Left cardiac atrium (tissue), 4 donors: Measurements from ENCODE around the gene AKAP9. TPM values are rescaled to one million over a fixed set of nuclear protein-coding genes. Genes with fewer than 3 reads are reported as not detected.
"Not testable (repeated sequence)": the region's sequence is repeated elsewhere in the genome, so short reads cannot be mapped to it uniquely, and the experiment has no call there.

Source experiments
- ATAC-seq, 2 donors: fragments of 200-7000 bp; cut with Tn5 transposase; one replicate each; pipeline ENCODE4 v1.9.1; 2020; ENCODE audit warnings: mild to moderate bottlenecking in 2 of 2, moderate library complexity in 2 of 2
- DNase-seq: peaks from one replicate; pipeline ENCODE4 v3.0.0-alpha.2; 2020
- intact Hi-C, 2 donors: fragments of 100-400 bp; cut with DNase I; formaldehyde crosslinking; loops; one replicate each; pipeline versions ENCODE4 v1.14.1 to v1.15.1; 2022 to 2023
- total RNA-seq, 2 donors: library from RNA; stranded (reverse); fragmentation: NEBNext Ultra II Directional; extraction: Animal tissue kit (Norgen Biotek cat#: 25700); gene quantifications; one replicate each; pipeline ENCODE4 v1.2.1, GENCODE V29; 2021
- donor health status: DM: no; HTN: yes; CAD: no.
- donor health status: DM: no; HTN: yes; CAD: no; lungs with severe emphysema.
- donor health status: DM: yes; HTN: yes; CAD: no.
- donor health status: Dilated cardiomyopathy.

Gene AKAP9
- total RNA-seq, 2 donors from 2014 or later = 27.3 to 37.4 TPM

DNA sequence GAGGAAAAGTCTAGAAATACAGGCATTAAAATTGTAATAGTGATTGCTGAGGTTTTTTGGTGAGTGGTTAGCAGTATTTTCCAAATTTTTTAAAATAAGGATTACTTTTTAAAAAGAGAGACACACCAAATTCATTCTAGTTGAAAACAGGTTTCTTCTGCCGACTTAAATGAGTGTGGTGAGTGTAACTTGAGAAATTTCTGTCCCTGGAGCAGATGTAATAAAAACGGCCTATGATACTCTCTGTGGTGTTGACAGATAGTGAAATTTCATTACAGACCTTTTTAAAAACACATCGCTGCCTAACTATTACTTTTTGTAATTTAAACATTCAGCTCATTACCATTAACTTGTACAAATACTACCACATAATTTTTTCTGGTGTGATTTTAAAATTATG lies 103.5 kb downstream of the AKAP9 start:
- intact Hi-C loops = loop anchor here in 1 of 2 donors (10.0 kb wide), 1 partner anchor 159 kb away; the partner anchor contains the start of gene MTERF1
- no peak for DNase-seq
- peak in 1 of 2 donors; percentile 23 for ATAC-seq

DNA sequence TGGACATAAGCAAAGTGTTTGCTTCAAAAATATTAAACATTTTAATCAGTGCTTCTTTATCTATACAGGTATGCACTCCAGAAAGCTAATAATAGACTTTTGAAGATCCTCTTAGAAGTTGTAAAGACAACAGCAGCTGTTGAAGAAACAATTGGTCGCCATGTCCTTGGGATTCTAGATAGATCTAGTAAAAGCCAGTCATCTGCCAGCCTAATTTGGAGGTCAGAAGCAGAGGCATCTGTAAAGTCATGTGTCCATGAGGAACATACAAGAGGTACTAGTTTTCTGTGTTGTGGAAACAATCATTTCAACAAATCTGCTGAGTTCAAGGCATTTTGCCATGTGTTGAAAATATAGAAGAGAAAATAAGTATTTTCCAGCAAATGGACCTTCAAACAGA lies 104.3 kb downstream of the AKAP9 start:
- intact Hi-C loops = loop anchor here in 1 of 2 donors (10.0 kb wide), 1 partner anchor 160 kb away; the partner anchor contains the start of gene MTERF1
- DNase-seq = no peak
- ATAC-seq = no peak

DNA sequence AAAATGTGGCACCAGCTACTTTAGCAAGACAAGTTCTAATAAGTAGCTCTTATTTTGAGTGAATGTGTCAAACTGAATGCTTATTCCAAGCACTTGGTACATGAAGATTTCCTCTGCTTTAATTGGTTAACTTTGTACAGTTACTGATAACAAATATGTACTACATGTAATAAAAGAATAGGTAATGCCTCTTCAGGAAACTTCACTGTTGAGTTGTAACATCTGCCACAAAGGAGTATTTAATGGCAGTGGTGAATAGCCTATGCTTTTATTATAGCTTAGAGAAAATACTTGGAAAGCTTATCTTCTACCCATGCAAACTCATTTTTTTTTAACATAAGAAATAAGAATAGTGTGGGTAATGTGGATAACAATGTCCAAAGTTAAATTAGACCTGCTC lies 111.0 kb downstream of the AKAP9 start:
- no peak for DNase-seq
- intact Hi-C loops = no loop called here
- no peak for ATAC-seq

DNA sequence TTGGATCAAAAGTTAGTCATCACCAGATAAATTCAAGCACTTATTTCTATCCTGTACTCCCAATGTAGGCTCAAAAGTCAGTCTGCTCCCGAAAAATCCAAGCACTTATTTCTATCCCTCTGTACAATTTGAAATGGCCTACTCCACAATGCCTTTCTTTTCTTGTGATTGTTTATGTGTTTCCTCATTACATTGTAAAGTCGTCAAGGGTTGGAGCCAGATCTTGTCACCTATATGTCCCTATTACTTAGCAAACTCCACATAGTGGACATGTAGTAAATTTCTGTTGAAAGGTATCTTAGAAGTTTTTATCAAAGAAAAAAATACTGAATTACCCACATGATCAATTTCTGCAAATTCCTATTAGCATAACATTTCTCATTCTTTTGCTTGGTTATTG lies 111.5 kb downstream of the AKAP9 start:
- intact Hi-C loops = no loop called here

DNA sequence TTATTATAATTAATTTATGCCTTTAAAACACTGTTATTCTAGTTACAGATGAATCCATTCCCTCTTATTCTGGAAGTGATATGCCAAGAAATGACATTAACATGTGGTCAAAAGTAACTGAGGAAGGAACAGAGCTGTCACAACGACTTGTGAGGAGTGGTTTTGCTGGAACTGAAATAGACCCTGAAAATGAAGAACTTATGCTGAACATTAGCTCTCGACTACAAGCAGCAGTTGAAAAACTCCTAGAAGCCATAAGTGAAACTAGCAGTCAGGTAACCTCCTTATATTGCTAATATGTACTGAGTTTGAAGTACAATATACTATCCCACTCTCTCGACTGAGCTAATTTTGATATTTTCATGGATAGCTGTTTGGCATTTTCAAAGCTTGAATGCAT lies 112.0 kb downstream of the AKAP9 start:
- ATAC-seq = no peak
- intact Hi-C loops = no loop called here
- no peak for DNase-seq

More for the DNA sequence above, 111.5 kb downstream of the AKAP9 start:
- DNase-seq (no peak), ATAC-seq (no peak)

DNA sequence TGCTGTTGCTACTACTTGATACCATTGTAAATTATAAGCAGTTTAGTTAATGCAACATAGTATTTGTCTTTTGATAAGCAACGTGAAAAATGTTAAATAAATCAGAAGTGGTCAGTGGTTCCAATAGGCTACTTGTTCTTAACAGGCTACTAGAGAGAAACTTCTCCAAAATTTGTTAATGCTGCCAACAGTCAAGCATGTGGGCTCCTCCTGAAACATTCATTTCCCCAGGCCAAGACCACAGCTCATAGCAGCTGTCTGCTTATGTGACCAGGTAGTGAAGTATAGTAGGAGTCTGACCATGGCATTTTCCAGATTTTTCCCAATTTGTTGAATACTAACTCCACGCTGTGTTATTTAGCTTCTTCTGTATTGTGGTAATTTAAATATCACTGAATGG lies 112.7 kb downstream of the AKAP9 start:
- DNase-seq (no peak), ATAC-seq (no peak)
- intact Hi-C loops = no loop called here

DNA sequence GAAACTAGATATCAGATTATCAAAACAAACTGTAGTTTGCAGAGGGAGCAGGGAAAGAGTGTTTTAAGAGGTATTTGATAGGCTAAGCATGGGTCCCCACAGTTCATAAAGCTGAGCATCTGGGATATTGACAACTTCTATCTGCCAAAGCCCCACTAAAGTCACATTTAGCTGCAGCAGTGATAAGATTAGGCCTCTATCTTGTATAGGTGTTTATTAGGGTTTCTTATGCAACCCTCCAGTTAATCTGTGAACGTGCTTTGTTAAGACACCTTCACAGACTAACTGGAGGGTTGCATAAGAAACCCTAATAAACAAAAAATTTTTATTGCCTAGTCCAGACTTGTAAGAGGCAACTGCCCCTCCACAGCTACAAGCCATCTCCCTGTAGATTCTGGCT lies 115.6 kb downstream of the AKAP9 start:
- intact Hi-C loops = no loop called here
- no peak for DNase-seq
- no peak for ATAC-seq

DNA sequence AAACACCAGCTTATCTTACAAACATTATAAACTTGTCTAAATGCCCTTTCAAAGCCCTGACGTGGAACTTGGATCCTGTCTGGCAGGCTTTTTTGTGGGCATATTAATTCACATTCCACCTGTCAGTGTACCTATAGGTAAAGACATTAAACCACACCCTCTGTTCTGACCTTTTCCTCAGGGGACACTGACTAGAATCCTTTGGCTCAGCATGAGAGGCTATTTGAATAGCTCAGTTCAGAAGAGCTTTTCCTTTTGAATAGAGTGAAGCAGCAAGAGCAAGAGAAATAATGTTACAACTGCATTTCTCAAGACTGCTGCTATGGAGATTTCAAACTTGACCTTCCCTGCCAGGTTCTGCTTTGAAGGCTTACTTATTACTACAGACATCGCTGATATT lies 116.7 kb downstream of the AKAP9 start:
- ATAC-seq (peak in 1 of 2 donors; percentile 73), DNase-seq (no peak)
- intact Hi-C loops = no loop called here

DNA sequence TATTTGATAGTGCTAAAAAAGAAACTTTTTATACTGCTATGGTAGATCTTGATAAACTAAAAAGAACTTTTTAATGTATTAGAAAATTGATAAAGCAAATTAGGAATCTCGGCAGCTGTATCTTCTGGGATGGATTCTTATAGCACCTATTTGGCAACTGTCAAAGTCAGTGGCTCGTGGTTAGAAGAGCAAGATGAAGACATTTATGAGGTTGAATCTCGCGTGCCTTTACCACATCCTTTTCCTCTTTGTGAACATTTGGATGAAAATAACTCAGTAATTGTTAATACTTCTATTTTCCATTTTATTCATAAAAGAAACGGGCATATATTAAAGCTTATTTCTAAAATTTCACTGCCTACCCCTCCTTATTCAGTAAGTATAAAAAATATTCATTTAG lies 117.4 kb downstream of the AKAP9 start:
- ATAC-seq (no peak), DNase-seq (no peak)
- intact Hi-C loops = no loop called here

DNA sequence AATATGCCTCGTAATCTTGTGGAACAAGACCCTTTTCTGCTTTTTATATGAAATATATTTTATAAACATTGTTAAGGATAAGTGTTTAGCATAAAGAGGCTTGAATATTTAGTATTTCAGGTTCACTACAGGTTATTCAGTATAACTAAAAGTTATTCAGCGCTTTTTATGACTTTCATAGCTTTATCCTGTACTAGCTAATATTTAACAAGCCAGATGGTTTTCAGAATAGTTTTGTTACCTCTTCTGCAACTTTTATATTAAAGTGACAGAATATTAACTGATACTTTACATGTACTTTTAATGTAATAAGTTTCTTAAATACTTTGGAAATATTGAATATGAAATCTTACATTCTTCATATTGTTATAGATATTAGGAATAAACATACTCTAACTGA lies 118.2 kb downstream of the AKAP9 start:
- intact Hi-C loops = no loop called here

DNA sequence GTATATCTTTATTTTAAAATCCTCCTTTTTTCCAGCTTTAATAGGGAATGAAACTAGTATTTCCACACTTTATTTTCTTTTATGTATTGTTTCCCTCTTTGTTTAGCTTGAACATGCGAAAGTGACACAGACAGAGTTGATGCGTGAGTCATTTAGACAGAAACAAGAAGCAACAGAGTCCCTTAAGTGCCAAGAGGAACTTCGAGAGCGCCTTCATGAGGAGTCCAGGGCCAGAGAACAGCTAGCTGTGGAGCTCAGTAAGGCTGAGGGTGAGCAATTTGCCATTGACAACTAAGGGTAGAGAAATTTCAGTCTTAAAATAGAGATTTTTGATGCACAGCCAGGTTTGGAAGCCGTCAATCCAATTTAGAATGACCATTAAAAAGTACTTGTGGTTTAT lies 120.5 kb downstream of the AKAP9 start:
- peak; percentile 53 to 69 for ATAC-seq
- intact Hi-C loops = no loop called here

More for the DNA sequence above, 118.2 kb downstream of the AKAP9 start:
- ATAC-seq = no peak
- no peak for DNase-seq

DNA sequence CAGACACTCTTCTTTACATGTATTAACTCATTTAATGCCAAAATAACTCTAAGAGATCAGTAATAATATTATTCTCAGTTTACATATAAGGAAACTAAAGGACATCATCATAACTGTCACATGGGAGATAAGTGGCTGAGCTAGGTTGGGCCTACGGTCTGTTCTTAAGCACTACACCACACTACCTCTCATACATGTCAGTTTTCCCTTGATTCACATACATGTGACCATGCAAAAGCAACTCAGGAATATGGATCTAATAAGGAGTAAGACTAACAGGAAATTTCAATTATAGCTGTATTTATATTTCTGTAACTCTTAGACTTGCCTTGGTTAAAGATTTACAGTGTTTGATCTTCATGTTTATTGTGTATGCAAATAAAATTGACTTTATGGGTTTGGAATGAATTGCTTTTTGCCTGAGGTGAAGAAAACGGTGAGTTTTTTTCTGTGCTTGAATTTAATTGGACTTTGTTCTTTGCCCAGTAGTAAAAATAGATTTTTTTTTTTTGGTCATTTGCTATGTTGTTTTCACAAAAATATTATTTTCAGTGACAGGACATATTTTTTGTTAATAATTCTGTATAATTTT lies 123.9 kb downstream of the AKAP9 start:
- intact Hi-C loops = no loop called here
- no peak for ATAC-seq

More for the DNA sequence above, 120.5 kb downstream of the AKAP9 start:
- no peak for DNase-seq

DNA sequence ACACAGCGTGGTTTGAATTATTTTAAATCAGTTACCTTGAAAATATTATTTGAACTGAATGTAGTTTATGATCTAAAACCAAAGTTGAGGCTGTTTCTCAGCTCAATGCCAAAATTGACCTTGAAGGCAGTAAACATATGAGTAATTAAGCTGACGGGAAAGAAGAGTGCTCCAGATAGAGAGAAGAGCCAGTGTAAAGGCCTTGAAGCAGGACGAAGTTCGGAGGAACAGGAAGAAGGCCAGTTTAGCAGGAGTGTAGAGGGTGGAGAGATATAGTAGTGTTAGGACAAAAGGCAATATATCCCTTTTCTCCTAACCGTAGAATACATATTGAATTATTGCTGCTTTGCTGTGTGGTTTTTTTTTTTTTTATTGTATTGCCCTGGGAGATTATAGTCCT lies 130.4 kb downstream of the AKAP9 start:
- ATAC-seq (no peak), DNase-seq (no peak)
- intact Hi-C loops = no loop called here

More for the DNA sequence above, 123.9 kb downstream of the AKAP9 start:
- no peak for DNase-seq

DNA sequence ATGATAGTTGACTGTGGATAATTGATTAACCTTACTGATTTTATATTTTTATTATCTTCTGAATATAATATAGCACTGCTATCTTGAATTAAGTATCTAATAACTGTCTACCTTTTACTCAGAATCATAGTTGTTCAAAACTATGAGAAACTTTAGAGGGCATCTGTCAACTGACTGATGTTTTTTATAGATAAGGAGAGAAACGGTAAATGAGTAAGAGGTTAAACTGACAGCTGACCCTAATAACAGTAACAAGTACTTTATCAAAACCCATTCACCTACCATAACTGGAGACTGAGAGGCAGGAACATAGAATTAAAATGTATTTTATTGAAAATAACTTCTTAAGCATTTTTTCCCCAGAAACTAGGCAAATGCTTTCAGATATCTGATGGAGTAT lies 131.5 kb downstream of the AKAP9 start:
- intact Hi-C loops = no loop called here
- DNase-seq (no peak), ATAC-seq (no peak)

DNA sequence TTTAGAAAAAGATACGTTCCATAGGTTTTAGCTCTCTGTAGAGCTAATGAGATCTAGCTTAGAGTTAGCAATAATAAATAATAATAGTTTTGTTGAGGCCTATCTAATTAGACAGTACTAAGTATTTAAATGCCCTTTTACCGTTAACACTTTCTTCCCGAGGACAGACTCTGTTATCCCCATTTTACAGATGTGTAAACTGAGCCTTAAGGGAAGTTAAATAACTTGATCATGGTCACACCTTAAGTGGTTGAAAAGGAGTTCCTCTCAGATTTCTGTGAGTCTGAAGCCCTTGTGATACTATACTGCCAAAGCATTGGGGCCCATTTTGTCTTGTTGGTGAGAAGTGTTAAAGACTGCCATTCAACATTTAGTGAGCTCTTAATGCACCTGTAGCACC lies 132.0 kb downstream of the AKAP9 start:
- ATAC-seq (no peak), DNase-seq (no peak)
- intact Hi-C loops = no loop called here

DNA sequence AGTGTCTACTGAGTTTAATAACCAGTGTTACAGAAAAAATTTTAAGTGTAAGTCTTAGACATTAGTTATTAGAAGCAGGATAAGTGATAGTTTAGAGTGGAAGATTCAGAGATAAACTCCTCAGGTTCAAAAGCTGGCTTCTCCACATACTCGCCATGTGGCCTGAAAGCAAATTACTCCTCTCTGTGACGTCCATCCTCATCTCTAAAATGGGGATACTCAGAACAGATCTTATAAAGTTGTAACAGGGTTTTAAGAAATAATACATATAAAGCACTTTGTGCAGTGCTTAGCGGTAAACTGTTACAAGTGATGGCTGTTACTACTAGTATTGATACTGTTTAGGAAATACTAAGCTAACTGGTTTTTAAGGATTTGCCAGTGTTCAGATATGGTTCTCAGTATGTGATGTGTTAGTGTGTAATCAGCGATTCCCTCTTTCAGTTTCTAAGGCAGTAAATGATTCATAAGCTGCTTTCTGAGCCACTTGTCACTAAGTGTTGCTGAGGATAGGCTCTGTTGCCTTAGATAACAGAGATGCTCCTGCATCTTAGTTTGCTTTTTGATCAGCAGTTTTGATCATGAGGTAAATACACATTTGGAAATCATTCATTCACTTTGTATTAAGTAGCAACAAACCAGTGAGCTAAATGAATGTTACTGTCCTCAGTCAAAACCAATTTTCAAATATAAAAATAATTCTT lies 134.9 kb downstream of the AKAP9 start:
- ATAC-seq (no peak), DNase-seq (no peak)
- intact Hi-C loops = no loop called here

DNA sequence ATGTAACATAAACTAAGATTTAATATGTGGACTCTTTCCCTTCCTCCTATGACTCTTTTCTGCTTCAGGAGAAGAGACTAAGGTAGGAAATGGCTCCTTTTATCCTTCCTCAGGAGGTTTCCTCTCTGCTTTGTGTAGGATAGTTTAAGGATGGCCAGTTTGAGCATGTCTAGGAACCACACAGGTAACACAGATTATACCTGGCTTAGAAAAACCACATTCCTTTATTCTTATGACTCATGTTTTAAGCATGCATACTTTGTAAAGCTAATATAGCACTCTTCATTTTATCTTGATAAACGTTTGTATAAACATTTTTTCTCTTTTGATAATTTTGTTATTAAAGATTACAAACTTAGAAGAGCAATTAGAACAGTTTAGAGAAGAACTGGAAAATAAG lies 135.8 kb downstream of the AKAP9 start:
- intact Hi-C loops = no loop called here
- DNase-seq (no peak), ATAC-seq (no peak)

DNA sequence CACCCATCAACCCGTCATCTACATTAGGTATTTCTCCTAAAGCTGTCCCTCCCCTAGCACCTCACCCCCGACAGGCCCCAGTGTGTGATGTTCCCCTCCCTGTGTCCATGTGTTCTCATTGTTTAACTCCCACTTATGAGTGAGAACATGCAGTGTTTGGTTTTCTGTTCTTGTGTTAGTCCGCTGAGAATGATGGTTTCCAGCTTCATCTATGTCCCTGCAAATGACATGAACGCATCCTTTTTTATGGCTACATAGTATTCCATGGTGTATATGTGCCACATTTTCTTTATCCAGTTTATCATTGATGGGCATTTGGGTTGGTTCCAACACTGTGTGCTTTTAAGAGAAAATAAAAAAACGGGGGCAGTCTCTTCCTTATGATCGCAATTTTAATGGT lies 143.3 kb downstream of the AKAP9 start:
- intact Hi-C loops, ATAC-seq: not testable (repeated sequence)

DNA sequence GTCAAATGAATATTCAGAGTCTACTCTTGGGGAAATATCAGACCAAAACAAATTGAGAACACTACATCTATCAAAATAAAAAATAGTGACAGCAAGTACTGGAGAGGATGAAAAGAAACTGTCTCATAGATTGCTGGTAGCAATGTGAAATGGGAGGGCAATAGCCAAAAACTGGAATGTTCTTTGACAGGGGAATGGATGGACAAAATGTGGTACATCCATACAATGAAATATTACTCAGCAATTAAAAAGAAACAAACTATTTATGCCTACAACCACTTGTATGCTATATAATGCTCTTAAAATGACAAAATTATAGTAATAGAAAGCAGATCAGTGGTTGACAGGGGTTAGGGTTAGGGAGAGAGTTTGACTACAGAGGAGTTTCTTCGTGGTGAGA lies 147.6 kb downstream of the AKAP9 start:
- DNase-seq (no peak), ATAC-seq (no peak)
- intact Hi-C loops = no loop called here

More for the DNA sequence above, 143.3 kb downstream of the AKAP9 start:
- DNase-seq = not testable (repeated sequence)

DNA sequence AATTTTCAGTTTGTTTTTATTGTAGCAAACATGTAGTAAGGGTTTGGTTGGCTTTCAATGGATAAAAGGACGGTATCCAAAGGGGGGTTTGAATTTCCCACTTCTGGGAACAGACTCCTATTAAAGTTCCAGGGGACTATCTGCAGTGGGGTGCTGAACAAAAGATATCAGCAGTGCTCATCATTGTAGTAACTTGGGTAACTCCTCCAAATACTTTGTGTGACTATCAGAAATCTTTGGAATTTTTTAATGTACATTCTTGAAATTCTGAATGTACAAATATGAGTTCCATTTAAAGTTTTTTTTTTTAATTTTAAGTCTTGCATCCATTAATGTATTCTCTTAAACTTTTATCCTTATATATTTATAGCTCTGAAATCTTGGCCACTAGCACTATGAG lies 151.5 kb downstream of the AKAP9 start:
- intact Hi-C loops = loop anchor here in 1 of 2 donors (10.0 kb wide), 1 partner anchor 133 kb away; no protein-coding TSS in a partner anchor
- no peak for ATAC-seq
- no peak for DNase-seq

DNA sequence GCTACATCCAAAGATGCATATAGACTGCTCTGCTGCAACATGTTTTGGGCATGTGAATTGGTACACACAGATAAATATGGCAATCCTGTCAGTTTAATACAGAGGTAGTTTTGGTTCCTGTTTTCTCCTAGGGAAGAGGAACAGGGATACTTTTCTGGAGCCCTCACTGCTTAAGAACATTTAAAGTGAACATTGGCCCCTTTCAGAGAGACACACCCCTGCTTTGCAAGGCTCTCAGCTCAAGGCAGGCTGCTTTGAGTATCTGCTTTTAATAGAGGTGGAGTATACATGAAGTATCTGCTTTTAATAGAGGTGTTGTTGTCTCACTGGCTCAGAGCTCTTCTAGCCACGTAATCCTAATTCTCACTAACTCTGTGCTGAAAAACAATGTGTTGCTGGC lies 154.7 kb downstream of the AKAP9 start:
- ATAC-seq (peak in 1 of 2 donors; percentile 53), DNase-seq (no peak)
- intact Hi-C loops = loop anchor here in 1 of 2 donors (10.0 kb wide), 1 partner anchor 129 kb away; no protein-coding TSS in a partner anchor
